Stimulated activated CD4-positive, alpha-beta T cell treated with anti-CD3 and anti-CD28 coated beads, TNF-alpha, amount 100 ng/mL, for 4 hours (primary cell): Measurements from ENCODE around the gene P3H3.
A peak's percentile ranks its signal among the peaks of the same experiment; 100 is the strongest.
"Not testable (repeated sequence)": the region's sequence is repeated elsewhere in the genome, so short reads cannot be mapped to it uniquely, and the experiment has no call there.

Source experiments
- DNase-seq, 3 experiments: peaks; one replicate each; pipeline ENCODE4 v3.0.0-alpha.2; 2020; ENCODE audit warnings: low read depth in 3 of 3

P3H3 gene

DNA sequence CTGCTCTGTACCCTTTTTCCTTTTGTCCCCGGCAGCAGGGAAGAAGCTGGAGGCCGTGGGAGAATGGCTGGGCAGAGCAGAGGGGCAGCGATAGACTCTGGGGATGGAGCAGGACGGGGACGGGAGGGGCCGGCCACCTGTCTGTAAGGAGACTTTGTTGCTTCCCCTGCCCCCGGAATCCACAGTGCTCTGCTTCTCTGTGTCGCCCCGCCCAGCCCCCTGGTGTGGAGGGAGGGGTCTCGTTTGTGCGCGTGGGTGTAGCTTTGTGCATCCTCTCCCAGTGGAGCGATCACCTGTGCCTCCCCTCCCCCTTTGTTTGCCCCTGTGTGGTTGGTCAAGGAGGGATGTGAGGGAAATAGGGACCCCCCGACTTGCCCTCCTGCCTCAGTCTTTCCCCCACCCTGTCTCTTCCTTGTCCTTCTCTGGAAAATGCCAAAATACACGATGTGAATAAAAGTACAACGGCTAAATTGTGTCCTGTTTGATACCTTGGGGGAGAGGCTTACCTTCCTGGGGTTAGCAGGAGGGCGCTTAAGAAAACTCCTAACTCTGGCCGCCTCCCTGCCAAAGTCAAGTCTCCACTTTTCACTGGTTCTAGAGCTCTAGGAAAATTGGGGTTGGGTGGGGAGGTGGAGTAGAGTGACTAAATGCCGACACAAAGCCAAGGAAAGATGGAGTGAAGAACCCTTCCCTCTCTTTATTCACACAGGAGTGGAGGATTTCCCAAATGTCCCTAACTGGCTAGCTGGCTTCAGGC lies 38.1 kb downstream of the P3H3 start:
- no peak for DNase-seq

DNA sequence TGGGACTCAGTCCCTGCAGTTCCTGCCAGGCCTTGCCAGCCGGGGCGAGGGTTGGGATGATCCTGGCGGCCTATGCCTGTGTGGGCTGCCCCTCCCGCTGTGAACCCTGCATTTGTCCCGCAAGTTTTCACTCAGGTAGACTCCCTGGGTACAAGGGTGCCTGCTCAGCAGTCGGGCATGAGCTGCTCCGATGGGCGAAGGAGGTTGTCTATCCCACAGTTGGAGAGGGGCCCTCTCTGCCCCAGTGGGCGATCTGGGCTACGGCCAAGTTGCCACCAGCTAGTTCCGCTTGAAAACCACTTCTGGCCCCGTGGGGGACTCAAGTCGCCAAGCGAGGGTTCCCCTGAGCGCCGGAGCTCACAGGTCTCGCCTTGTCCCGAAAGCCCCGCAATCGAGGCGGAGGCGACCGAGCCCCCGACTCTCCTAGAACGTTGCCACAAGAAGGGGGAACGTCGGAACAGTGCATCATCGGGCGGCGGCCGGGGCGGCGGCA lies 38.8 kb downstream of the P3H3 start:
- DNase-seq = no peak

DNA sequence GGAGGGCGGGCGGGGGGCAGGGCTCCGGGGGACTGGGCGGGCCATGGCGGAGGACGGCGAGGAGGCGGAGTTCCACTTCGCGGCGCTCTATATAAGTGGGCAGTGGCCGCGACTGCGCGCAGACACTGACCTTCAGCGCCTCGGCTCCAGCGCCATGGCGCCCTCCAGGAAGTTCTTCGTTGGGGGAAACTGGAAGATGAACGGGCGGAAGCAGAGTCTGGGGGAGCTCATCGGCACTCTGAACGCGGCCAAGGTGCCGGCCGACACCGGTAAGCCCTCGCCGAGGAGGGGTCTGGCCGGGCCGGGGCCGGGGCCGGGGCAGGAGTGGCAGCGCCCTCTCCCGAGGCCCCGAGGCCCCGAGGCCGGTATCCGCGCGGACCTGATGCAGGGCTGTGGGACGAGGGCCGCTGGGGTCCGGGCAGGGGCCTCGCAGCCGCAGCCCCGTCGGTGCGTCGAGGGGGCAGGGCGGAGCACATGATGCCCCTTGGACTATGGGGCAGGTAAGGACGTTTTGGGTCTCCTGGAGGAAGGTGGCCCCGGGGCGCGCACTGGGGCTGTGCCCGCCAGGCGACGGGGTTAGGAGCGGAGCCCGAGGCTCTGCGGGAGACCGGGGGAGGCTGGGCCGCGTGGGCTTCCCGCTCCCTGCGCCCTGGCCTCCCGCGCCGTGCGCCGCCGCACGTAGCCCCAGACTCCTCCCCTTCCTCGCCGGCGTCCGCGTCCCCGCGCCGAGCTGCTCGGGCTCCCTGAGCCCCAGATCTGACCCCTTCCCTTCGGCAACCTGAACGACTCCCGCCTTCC lies 39.4 kb downstream of the P3H3 start, which contains the start of gene TPI1:
TSS of gene TPI1 (plus strand) at position 119 of the 798 bp plus-strand sequence. CDS start at position 155, 36 bp downstream.
- peak; percentile 67 to 83 (median 67) for DNase-seq

DNA sequence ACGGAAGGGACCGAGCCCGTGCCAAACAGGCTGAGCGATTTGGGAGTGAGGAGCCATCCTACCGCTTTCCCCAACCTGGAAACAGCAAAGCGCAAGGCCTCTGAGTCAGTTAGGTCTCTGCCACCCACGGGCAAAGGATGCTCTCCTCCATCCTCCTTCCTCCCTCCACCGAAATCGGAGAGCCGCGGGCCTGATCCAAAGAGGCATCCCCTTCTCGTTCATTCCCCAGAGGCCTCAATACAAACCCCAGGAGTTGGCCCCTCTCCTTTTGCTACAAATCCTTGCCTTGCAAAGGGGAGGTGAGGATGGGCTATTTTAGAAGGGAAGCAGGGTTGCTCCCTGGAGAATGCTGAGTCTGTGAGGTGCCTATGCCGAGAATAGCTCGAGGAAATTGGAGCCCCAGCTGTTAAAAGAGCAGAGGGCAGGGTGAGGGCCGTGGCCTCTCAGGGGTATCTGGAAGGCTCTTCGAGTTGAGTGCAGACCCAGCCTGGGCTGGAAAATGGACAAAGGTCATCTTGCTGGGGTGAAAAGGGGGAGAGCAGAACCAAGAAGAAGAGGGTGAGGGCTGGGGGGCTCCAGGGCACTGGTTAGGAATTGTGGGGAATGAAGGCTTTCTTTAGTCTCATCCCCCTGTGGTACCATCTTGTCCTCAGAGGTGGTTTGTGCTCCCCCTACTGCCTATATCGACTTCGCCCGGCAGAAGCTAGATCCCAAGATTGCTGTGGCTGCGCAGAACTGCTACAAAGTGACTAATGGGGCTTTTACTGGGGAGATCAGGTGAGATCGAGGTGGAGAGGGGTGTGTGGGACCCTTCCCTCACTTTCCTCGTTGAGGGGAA lies 40.2 kb downstream of the P3H3 start:
- no peak for DNase-seq

DNA sequence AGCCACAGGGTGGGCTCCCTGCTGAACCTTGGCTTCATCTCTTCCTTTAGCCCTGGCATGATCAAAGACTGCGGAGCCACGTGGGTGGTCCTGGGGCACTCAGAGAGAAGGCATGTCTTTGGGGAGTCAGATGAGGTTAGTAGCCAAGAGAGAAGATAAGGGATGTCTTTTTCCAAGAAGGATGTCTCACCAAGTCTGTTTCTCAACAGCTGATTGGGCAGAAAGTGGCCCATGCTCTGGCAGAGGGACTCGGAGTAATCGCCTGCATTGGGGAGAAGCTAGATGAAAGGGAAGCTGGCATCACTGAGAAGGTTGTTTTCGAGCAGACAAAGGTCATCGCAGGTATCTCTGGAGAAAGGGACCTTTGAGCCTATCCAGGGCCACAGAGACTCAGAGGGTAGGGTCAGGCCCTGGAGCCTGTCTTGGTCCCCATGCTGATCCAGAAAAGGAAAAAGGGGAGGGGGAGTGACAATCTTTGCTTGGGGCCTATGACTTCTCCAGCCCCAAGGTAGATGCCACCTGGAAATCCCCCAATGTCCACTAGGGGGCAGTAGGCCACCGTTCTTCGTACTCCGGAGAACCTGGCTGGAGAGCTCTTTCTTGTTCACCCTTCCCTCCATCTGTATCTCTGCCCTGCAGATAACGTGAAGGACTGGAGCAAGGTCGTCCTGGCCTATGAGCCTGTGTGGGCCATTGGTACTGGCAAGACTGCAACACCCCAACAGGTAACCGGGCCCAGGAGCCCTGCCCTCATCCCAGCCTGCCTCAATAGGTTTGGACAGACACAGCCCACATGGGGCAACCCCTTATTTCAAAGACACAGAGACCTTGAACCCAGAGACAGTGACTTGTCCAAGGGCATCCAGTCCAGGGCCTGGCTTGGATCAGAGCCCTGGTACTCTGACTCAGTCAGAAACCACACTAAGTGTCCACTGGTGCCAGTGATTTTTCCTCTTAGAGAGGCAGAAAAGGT lies 41.1 kb downstream of the P3H3 start:
- peak; percentile 65 to 77 (median 73) for DNase-seq

DNA sequence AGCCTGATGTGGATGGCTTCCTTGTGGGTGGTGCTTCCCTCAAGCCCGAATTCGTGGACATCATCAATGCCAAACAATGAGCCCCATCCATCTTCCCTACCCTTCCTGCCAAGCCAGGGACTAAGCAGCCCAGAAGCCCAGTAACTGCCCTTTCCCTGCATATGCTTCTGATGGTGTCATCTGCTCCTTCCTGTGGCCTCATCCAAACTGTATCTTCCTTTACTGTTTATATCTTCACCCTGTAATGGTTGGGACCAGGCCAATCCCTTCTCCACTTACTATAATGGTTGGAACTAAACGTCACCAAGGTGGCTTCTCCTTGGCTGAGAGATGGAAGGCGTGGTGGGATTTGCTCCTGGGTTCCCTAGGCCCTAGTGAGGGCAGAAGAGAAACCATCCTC lies 42.1 kb downstream of the P3H3 start:
- not testable (repeated sequence) for DNase-seq

DNA sequence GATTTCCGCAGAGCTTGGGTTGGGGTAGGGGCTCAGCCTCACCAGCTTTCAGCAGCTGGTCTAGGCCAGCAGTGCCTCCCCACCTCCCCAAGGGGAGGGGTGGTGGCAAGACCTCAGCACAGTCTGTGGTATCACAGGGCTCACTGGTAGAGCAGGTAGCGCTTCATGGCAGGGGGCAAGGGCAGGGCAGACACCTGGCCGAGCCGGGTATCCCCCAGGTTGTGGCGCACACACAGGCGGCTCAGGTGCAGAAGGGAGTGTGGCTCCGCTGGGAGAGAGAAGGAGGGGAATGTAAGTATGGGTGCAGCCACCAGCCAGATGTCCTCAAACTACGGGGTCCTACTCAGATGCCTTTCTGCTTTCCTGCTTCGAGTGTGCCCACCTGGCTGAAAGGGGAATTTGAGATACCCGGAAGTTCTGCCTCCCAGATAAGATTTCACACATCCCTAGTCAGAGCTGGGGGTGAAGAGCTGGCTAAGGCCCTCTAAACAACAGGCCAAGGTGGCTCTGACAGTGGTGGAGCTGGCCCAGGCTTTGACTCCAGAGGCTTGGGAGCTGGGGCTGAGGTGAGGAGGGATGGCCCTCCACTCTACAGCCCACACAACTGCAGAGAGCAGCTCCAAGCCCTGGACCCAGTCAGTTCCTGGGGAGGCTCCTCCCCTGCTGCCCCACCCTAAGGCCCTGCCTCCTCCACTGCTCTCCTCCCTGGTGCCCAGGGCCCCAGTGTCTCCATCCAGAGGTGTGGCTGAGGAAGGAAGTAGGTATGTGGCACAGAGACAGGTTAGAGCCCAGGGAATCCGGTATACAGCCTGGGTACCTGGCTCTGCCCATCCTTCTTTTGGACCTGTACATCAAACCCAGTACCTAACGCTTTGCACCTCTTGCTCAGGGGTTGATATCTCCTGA lies 43.1 kb downstream of the P3H3 start:
- no peak for DNase-seq

DNA sequence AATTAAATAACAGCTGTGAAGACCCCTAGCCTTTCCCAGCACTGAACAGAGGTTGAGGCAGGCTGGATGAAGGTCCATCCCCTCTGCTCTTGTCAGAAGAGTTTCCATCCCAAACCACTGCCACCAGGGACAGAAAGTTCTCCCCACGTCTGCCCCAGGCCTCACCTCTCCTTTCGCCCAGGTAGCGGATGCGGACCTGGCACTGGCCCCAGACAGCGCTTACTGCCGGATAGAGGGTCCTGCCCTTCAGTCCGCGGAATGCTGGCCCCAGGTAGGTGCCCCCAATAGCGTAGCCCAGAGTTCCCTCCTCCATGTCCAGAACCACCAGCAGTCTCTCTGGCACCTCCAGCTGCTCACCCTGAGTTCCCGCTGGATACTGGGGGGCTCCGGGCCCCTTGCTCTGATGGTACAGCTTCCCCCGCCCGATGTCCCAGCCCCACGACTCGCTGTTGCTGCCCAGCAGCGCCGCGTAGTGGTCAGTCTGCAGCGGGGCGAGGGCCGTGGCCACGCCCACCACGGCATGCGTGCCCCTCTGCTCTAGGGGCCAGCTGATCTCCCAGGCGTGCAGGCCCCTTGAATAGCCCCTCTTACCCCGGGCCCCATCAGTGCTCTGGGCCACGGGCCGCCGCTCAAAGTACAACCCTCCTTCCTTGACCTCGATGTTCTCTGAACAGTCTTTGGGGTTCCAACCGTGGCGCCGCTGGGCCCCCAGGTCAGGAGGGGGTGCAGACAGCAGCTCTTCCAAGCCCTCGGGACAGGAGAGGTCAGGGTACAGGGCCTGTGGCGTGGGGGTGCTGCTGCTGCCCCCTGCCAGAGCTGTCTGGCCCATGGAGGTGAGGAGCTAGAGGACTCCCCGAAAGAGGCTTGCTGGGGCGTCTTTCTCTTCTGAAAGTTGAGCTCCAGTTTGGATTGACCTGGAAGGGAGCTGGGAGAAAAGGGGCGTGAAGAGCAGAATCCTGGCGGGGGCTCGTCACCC lies 44.2 kb downstream of the P3H3 start:
- peak; percentile 68 to 84 (median 72) for DNase-seq

DNA sequence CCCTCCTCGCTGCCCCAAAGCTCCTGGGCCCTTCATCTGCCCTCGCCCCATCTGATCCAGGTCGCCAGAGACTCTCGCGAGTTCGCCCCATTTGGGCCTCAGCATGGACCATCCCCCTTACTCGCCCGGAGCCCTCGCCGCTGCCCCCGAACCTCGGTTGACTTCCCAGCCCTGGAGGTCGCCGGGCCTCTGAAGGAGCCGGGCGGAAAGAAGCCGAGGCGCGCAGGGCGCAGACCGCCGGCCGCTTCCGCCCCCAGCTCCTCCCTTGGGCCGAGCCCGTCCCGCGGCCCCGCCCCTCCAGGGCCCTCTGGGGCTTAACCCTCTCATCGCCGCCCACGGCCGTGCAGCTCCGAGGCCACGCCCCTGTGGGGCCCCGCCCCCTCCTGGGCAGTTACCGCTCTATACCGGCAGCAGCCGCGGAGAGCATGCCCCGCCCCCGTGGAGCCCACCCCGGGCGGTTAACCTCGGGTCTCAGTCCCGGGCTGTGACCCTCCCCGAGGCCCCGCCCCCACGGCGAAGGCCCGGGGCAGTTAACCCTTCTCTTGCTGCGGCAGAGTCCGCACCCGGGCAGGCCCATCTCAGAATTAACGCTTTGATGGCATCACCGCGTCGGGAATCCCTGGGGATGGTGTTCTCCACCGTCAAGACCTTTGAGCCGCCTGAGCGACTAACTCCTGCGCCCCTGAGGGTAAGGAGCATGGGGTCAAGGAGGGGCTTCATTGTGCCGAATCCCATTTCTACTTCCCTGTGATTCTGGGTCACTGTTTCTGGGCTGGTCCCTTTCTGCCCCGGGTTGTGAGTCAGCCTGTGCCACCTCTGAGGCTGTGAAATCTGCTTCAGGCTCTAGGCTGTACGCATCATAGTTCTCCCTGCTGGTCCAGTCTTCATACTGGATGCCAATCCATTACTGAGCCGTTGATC lies 45.1 kb downstream of the P3H3 start, which contains the start of gene SPSB2:
TSS of gene SPSB2 (minus strand) at position 210 of the 921 bp plus-strand sequence. CDS start 402 bp downstream, outside the sequence.
- peak; percentile 97 to 100 (median 99) for DNase-seq

DNA sequence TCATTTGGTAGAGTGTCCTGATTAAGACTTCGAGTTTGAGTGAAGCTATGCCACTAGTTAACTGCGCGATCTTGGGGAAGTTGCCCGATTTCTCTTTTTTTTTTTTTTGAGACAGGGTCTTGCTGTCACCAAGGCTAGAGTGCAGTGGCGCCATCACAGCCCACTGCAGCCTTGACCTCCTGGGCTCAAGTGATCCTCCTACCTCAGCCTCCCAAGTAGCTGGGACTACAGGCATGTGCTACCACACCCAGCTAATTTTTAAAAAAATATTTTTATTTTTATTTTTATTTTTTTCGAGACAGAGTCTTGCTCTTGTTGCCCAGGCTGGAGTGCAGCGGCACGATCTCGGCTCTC lies 45.8 kb downstream of the P3H3 start:
- DNase-seq = not testable (repeated sequence)

DNA sequence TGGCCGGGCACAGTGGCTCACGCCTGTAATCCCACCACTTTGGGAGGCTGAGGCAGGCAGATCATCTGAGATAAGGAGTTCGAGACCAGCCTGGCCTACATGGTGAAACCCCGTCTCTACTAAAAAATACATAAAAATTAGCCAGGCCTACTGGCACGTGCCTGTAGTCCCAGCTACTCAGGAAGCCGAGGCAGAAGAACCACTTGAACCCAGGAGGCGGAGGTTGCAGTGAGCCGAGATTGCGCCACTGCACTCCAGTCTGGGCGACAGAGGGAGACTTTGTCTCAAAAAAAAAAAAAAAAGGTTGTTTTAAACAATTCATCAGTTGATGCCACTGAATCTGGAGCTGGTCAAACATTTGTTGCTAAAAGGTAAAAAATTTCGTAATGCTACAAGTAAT lies 51.6 kb downstream of the P3H3 start:
- not testable (repeated sequence) for DNase-seq

DNA sequence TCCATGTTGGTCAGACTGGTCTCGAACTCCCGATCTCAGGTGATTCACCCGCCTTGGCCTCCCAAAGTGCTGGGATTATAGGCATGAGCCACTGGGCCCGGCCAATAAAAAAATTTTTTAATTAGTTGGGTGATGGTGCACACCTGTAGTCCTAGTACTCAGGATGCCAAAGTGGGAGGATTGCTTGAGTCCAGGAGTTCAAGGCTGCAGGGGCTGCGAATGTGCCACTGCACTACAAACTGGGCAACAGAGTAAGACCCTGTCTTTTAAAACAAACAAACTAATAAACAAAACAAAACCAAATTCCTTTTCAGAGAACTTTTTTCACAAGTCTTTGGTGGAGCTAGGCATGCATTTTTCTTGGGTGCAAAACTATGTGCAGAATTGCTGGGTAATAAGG lies 55.0 kb downstream of the P3H3 start:
- DNase-seq = no peak

DNA sequence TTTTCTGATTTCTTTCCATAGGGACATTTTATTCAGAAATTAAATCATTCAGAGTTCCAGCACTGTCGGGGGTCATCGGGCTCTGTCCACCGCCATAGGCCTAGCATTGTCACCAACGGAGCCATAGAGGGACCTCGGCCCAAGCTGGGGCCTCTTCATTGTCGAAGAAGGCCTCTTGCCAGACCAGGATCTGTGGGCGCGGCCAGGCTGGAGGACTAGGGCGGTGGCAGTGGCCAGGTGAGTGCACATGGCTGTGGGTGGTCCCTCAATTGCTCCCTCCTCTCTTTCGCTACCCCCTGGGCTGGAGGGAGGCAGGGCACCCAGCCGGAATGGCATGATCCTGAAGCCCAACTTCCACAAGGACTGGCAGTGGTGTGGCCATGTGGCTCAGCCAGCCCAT lies 55.5 kb downstream of the P3H3 start:
- DNase-seq = no peak

DNA sequence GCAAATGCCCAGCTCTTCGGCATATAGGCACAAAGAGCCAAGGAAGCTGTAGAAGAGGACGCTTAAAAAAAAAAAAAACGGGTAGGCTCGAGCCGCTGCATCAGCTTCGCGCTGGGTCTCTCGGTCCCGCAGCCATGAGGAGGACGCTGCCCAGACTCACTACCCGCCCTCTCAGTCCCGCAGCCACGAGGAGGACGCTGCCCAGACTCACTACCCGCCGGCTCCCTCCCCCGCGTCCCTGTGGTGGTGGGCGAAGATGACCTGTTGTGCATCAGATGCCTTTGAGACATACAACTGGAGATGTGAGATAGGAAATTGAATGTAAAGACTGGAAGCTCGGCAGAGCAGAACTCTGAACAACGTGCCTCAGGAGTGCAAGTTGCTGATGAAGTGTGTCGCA lies 56.3 kb downstream of the P3H3 start:
- no peak for DNase-seq

DNA sequence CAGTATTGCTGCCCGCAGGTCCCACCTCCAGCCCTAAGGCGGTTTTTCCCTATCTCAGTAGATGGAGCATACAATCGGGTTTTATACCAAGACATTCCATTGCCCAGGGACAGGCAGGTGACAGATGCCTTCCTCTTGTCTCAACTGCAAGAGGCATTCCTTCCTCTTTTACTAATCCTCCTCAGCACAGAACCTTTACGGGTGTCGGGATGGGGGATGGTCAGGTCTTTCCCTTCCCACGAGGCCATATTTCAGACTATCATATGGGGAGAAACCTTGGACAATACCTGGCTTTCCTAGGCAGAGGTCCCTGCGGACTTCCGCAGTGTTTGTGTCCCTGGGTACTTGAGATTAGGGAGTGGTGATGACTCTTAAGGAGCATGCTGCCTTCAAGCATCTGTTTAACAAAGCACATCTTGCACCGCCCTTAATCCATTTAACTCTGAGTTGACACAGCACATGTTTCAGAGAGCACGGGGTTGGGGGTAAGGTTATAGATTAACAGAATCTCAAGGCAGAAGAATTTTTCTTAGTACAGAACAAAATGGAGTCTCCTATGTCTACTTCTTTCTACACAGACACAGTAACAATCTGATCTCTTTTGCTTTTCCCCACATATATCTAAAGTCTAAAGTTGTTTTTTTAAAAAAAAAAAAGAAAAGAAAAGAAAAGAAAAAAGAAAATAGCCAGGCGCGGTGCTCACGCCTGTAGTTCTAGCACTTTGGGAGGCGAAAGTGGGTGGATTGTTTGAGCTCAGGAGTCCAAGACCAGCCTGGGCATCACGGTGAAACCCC lies 58.2 kb downstream of the P3H3 start:
- DNase-seq = not testable (repeated sequence)

DNA sequence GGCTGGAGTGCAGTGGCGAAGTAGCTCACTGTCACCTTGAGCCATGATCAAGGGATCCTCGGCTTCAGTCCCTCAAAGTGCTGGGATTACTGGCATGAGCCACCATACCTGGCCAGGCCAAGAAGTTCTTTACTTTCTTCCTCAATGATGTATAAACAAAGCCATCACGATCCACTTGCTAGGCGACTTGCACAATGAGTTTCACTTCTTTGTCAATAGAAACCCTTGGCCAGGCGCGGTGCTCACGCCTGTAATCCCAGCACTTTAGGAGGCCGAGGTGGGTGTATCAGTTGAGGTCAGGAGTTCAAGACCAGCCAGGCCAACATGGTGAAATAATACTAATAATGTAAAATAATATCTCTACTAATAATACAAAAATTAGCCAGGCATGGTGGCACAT lies 59.3 kb downstream of the P3H3 start:
- DNase-seq = no peak
